H1 (cell line): Measurements from ENCODE around the gene USP17L19. TPM values are rescaled to one million over a fixed set of nuclear protein-coding genes. Genes with fewer than 3 reads are reported as not detected.
"Not testable (repeated sequence)": the region's sequence is repeated elsewhere in the genome, so short reads cannot be mapped to it uniquely, and the experiment has no call there.

Experiments used
- CTCF ChIA-PET: fragments of 300-600 bp; sonication (Branson Sonifier 250); formaldehyde crosslinking; loops from one replicate; lab custom pipeline; 2021; ENCODE audit not compliant: partially characterized antibody; lab: Charles Lee
- POLR2A ChIA-PET: fragments of 300-600 bp; sonication (Branson Sonifier 250); formaldehyde crosslinking; loops from one replicate; lab custom pipeline; 2021; ENCODE audit warnings: inconsistent platforms; ENCODE audit not compliant: partially characterized antibody; lab: Charles Lee
- DNase-seq, 2 experiments: peaks; one replicate each; pipeline versions ENCODE4 v3.0.0 to v3.0.0-alpha.2; 2010 to 2022; ENCODE audit warnings: low spot score in 2 of 2, low read depth in 1 of 2, mixed read lengths in 1 of 2
- FAIRE-seq: peaks from 2 replicates; lab custom pipeline; 2011; peaks lifted over from hg19 to GRCh38; lab: Jason Lieb, UNC
- H2AFZ ChIP-seq: 2 replicates; pipeline ENCODE4 v1.8.1; 2012; ENCODE audit warnings: low read length, inconsistent platforms
- H2AK5ac ChIP-seq: 2 replicates; pipeline ENCODE4 v1.6.1; 2013; ENCODE audit warnings: low read depth, low read length
- H2BK120ac ChIP-seq: replicated peaks from 2 replicates; pipeline ENCODE3; 2013; ENCODE audit warnings: low read depth, low read length, inconsistent platforms
- H2BK12ac ChIP-seq: 2 replicates; pipeline ENCODE4 v1.6.1; 2013; ENCODE audit warnings: low read depth, low read length
- H2BK15ac ChIP-seq: 2 replicates; pipeline ENCODE4 v1.6.1; 2013; ENCODE audit warnings: low read length
- H2BK20ac ChIP-seq: 2 replicates; pipeline ENCODE4 v1.6.1; 2013; ENCODE audit warnings: low read length
- H2BK5ac ChIP-seq: 2 replicates; pipeline ENCODE4 v1.6.1; 2013; ENCODE audit warnings: low read depth, low read length
- H3K14ac ChIP-seq: 2 replicates; pipeline ENCODE4 v1.6.1; 2013; ENCODE audit warnings: inconsistent platforms; ENCODE audit not compliant: insufficient read length
- H3K18ac ChIP-seq: 2 replicates; pipeline ENCODE4 v1.6.1; 2013; ENCODE audit warnings: low read length; ENCODE audit errors: extremely low read depth
- H3K23ac ChIP-seq: 2 replicates; pipeline ENCODE4 v1.6.1; 2013; ENCODE audit warnings: inconsistent platforms; ENCODE audit not compliant: insufficient read length
- H3K23me2 ChIP-seq: 2 replicates; pipeline ENCODE4 v1.6.1; 2013; ENCODE audit warnings: low read depth, low read length
- H3K27ac ChIP-seq: 2 replicates; pipeline ENCODE4 v1.6.1; 2011; ENCODE audit warnings: low read depth, low read length, inconsistent platforms
- H3K27me3 ChIP-seq, 4 experiments: replicated peaks in 1 of 4; 1 replicate in 1 of 4; 2 replicates in 3 of 4; pipeline versions ENCODE4 v1.6.1 to v1.8.1; 2011 to 2013; ENCODE audit warnings: low read length in 3 of 4, mild to moderate bottlenecking in 3 of 4, inconsistent platforms in 2 of 4, mixed read lengths in 2 of 4, moderate library complexity in 1 of 4; ENCODE audit not compliant: control insufficient read depth in 3 of 4, insufficient read depth in 3 of 4; ENCODE audit errors: extremely low read depth in 1 of 4
- H3K36me3 ChIP-seq, 4 experiments: 2 replicates each; pipeline versions ENCODE4 v1.6.1 to v1.8.1; 2011 to 2013; ENCODE audit warnings: mild to moderate bottlenecking in 4 of 4, low read length in 3 of 4, moderate library complexity in 2 of 4, control low read depth in 1 of 4, inconsistent platforms in 1 of 4; ENCODE audit not compliant: insufficient read depth in 4 of 4, control insufficient read depth in 2 of 4
- H3K4ac ChIP-seq: replicated peaks from 2 replicates; pipeline ENCODE3; 2013; ENCODE audit warnings: low read length, low read depth, mixed read lengths, inconsistent platforms; ENCODE audit not compliant: insufficient read length
- H3K4me1 ChIP-seq, 4 experiments: replicated peaks in 1 of 4; 1 replicate in 1 of 4; 2 replicates in 3 of 4; pipeline versions ENCODE4 v1.6.1 to v1.8.1; 2011 to 2013; ENCODE audit warnings: low read length in 3 of 4, inconsistent platforms in 2 of 4, mixed read lengths in 1 of 4; ENCODE audit not compliant: insufficient read depth in 4 of 4, control insufficient read depth in 3 of 4
- H3K4me2 ChIP-seq, 2 experiments: 2 replicates each; pipeline versions ENCODE4 v1.6.1 to v1.8.1; 2011 to 2013; ENCODE audit warnings: low read depth in 2 of 2, low read length in 2 of 2, control low read depth in 1 of 2, inconsistent platforms in 1 of 2, mild to moderate bottlenecking in 1 of 2; ENCODE audit not compliant: insufficient read depth in 1 of 2
- H3K4me3 ChIP-seq, 4 experiments: fragments of 200-600, 300-600 bp in 1 of 4; sonication (generic), shearing (Covaris generic), sonication (Bioruptor Twin) in 1 of 4; 2 replicates each; pipeline versions ENCODE4 v1.5.1 to v1.8.1; 2011 to 2016; ENCODE audit warnings: low read length in 4 of 4, low read depth in 3 of 4, control low read depth in 2 of 4, inconsistent platforms in 2 of 4, mild to moderate bottlenecking in 2 of 4, mixed read lengths in 1 of 4, moderate library complexity in 1 of 4; ENCODE audit not compliant: insufficient read depth in 2 of 4; ENCODE audit errors: extremely low read depth in 1 of 4
- H3K56ac ChIP-seq: replicated peaks from 2 replicates; pipeline ENCODE3; 2013; ENCODE audit warnings: low read depth, mild to moderate bottlenecking, mixed read lengths, low read length, inconsistent platforms; ENCODE audit not compliant: insufficient read length
- H3K79me1 ChIP-seq: 2 replicates; pipeline ENCODE4 v1.6.1; 2013; ENCODE audit warnings: low read depth, low read length, control low read depth
- H3K79me2 ChIP-seq, 2 experiments: 2 replicates each; pipeline versions ENCODE4 v1.6.1 to v1.8.1; 2012 to 2013; ENCODE audit warnings: low read length in 2 of 2, mild to moderate bottlenecking in 2 of 2, inconsistent platforms in 1 of 2; ENCODE audit not compliant: insufficient read depth in 2 of 2, control insufficient read depth in 1 of 2
- H3K9ac ChIP-seq, 4 experiments: replicated peaks in 1 of 4; 1 replicate in 1 of 4; 2 replicates in 3 of 4; pipeline versions ENCODE4 v1.6.1 to v1.8.1; 2011 to 2013; ENCODE audit warnings: low read depth in 3 of 4, low read length in 3 of 4, control low read depth in 2 of 4, mild to moderate bottlenecking in 2 of 4, moderate library complexity in 2 of 4, inconsistent platforms in 1 of 4; ENCODE audit errors: extremely low read depth in 1 of 4
- H3K9me3 ChIP-seq, 2 experiments: 2 replicates each; pipeline versions ENCODE4 v1.6.1 to v1.8.1; 2012 to 2013; ENCODE audit warnings: mild to moderate bottlenecking in 2 of 2, moderate library complexity in 2 of 2, control low read depth in 1 of 2, inconsistent platforms in 1 of 2, low read depth in 1 of 2, low read length in 1 of 2, mixed read lengths in 1 of 2; ENCODE audit not compliant: insufficient read depth in 2 of 2
- H4K20me1 ChIP-seq, 2 experiments: replicated peaks in 1 of 2; 2 replicates each; pipeline versions ENCODE3 to v1.8.1; 2011 to 2013; ENCODE audit warnings: inconsistent platforms in 2 of 2, low read length in 2 of 2, mild to moderate bottlenecking in 1 of 2; ENCODE audit not compliant: insufficient read depth in 2 of 2, control insufficient read depth in 1 of 2
- H4K5ac ChIP-seq: 2 replicates; pipeline ENCODE4 v1.6.1; 2013; ENCODE audit warnings: low read length, low read depth, mixed read lengths, inconsistent platforms; ENCODE audit not compliant: insufficient read length
- H4K8ac ChIP-seq: 2 replicates; pipeline ENCODE4 v1.8.0; 2013; ENCODE audit warnings: mild to moderate bottlenecking, moderate library complexity, low read length, inconsistent platforms; ENCODE audit not compliant: insufficient read depth; ENCODE audit errors: extremely low read depth
- H4K91ac ChIP-seq: replicated peaks from 2 replicates; pipeline ENCODE3; 2013; ENCODE audit warnings: low read length, mixed read lengths, inconsistent platforms; ENCODE audit not compliant: insufficient read length
- WGBS, 2 experiments: shearing (Covaris generic) in 1 of 2; methylation state at CpG; one replicate each; pipeline versions ENCODE4 v1.1.6 to v1.1.7; 2013 to 2015; ENCODE audit warnings: low lambda C conversion rate in 2 of 2, mixed read lengths in 2 of 2, inconsistent platforms in 1 of 2, low coverage in 1 of 2, missing lambda C conversion rate in 1 of 2; ENCODE audit not compliant: insufficient replicate concordance in 2 of 2, insufficient coverage in 1 of 2, insufficient read length in 1 of 2; ENCODE audit errors: extremely low coverage in 1 of 2, missing lambda C conversion rate in 1 of 2; 5-methylcytosine and 5-hydroxymethylcytosine counted together
- polyA plus RNA-seq, 7 experiments: library from polyadenylated mRNA; depleted of rRNA in 3 of 7; stranded (reverse) in 5 of 7; unstranded in 2 of 7; fragments of >200 nt in 5 of 7; fragments of 200-250 nt in 2 of 7; gene quantifications; 1 replicate in 5 of 7; 2 replicates in 1 of 7; 4 replicates in 1 of 7; pipeline versions ENCODE4 v1.2.1 to v1.2.3, GENCODE V29; 2011 to 2013; ENCODE audit warnings: missing spikeins in 2 of 7, mixed read lengths in 2 of 7
- total RNA-seq: library from RNA; stranded (reverse); fragmentation: NEBNext Ultra II Directional; extraction: Animal tissue kit (Norgen Biotek cat#: 25700); gene quantifications from 2 replicates; pipeline ENCODE4 v1.2.1, GENCODE V29; 2021

Gene USP17L19
- total and polyA plus RNA-seq, 2 of the 8 experiments (the other 6 are each of a cell fraction or from before 2014, with no cell fraction given), result not detected

GRCh38 chr4:9215105-9215504 is 38.1 kb upstream of the USP17L19 start, which contains the start of gene USP17L11:
Gene USP17L11, plus strand, starts transcription at chr4:9215405. Its CDS starts 0 bp downstream, at chr4:9215405.
- H3K4me3 ChIP-seq, H3K4ac ChIP-seq, H3K27me3 ChIP-seq, H3K23ac ChIP-seq, H4K8ac ChIP-seq, H3K27ac ChIP-seq, H3K9ac ChIP-seq, H4K91ac ChIP-seq, H3K9me3 ChIP-seq, H3K14ac ChIP-seq, H3K79me1 ChIP-seq, H2AK5ac ChIP-seq, H3K56ac ChIP-seq, POLR2A ChIA-PET, H2BK5ac ChIP-seq, H2BK12ac ChIP-seq, H4K5ac ChIP-seq, H3K4me1 ChIP-seq, H2BK15ac ChIP-seq, FAIRE-seq, H3K23me2 ChIP-seq, H3K4me2 ChIP-seq, CTCF ChIA-PET, H4K20me1 ChIP-seq, H3K36me3 ChIP-seq, DNase-seq, H3K79me2 ChIP-seq, H2BK120ac ChIP-seq, H3K18ac ChIP-seq, H2AFZ ChIP-seq, H2BK20ac ChIP-seq: not testable (repeated sequence)
- WGBS, 2 experiments, result 95% methylated on average over 7 of the region's 14 CpGs; no CpG with 5 or more reads in 1 of the 2 experiments

DNA sequence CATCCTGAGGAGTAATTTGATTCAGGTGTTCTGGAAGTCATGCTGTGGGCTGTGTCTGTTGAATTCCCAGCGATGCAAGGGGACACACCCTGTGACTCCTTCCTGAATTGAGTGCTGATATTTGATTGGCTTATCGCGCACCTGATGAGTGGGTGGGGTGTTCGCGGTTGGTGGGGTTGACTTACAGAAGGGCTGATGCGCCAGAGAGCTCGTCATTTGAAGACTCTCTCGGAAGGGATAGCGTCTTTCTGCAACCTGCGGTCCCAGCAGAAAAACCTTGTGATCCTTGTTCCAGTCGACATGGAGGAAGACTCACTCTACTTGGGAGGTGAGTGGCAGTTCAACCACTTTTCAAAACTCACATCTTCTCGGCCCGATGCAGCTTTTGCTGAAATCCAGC is 33.3 kb upstream of the USP17L19 start, which contains the start of gene USP17L12:
Gene USP17L12, plus strand, starts transcription at position 301 of the 400 bp plus-strand sequence. Its CDS starts 0 bp downstream, at position 301.
- H2BK20ac ChIP-seq, H3K79me2 ChIP-seq, H4K91ac ChIP-seq, CTCF ChIA-PET, POLR2A ChIA-PET, H3K23me2 ChIP-seq, H3K4me3 ChIP-seq, H4K8ac ChIP-seq, H4K20me1 ChIP-seq, H2AK5ac ChIP-seq, H2BK5ac ChIP-seq, H3K23ac ChIP-seq, H3K14ac ChIP-seq, H3K27me3 ChIP-seq, H3K4me2 ChIP-seq, H2AFZ ChIP-seq, H3K56ac ChIP-seq, H3K18ac ChIP-seq, H2BK12ac ChIP-seq, H3K79me1 ChIP-seq, FAIRE-seq, H4K5ac ChIP-seq, H2BK120ac ChIP-seq, H3K27ac ChIP-seq, H3K36me3 ChIP-seq, H3K4me1 ChIP-seq, H3K9me3 ChIP-seq, DNase-seq, H3K9ac ChIP-seq, H3K4ac ChIP-seq, H2BK15ac ChIP-seq: not testable (repeated sequence)
- WGBS, 2 experiments, result no CpG with 5 or more reads among the region's 13 CpGs
